ENCODE data around the gene SSBP1.

GRCh38 chr7:141698247-141699015 lies 39.7 kb upstream of the SSBP1 start:
- TF ChIP-seq, protein P1, sequence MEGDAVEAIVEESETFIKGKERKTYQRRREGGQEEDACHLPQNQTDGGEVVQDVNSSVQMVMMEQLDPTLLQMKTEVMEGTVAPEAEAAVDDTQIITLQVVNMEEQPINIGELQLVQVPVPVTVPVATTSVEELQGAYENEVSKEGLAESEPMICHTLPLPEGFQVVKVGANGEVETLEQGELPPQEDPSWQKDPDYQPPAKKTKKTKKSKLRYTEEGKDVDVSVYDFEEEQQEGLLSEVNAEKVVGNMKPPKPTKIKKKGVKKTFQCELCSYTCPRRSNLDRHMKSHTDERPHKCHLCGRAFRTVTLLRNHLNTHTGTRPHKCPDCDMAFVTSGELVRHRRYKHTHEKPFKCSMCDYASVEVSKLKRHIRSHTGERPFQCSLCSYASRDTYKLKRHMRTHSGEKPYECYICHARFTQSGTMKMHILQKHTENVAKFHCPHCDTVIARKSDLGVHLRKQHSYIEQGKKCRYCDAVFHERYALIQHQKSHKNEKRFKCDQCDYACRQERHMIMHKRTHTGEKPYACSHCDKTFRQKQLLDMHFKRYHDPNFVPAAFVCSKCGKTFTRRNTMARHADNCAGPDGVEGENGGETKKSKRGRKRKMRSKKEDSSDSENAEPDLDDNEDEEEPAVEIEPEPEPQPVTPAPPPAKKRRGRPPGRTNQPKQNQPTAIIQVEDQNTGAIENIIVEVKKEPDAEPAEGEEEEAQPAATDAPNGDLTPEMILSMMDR (IDR thresholded peaks at IDR 0.05): no peak
- TF ChIP-seq POLR2A (IDR thresholded peaks at IDR 0.05): no peak
